Keratinocyte (primary cell): ENCODE measurements around the gene PAFAH1B2. TPM values are rescaled to one million over a fixed set of nuclear protein-coding genes. Genes with fewer than 3 reads are reported as not detected.

Experiments
- DNase-seq: peaks from one replicate; pipeline ENCODE4 v3.0.0-alpha.2; 2011; ENCODE audit warnings: low read depth, missing footprints, low spot score
- FAIRE-seq: peaks from 2 replicates; lab custom pipeline; 2011; peaks lifted over from hg19 to GRCh38; lab: Jason Lieb, UNC
- H2AFZ ChIP-seq: 2 replicates; pipeline ENCODE4 v1.6.0; 2012; ENCODE audit warnings: low read length, control low read depth, inconsistent platforms; ENCODE audit not compliant: control insufficient read depth
- H3K27ac ChIP-seq: 2 replicates; pipeline ENCODE4 v1.5.1; 2011; ENCODE audit warnings: low read length; ENCODE audit not compliant: control insufficient read depth, insufficient read depth
- H3K27me3 ChIP-seq: 3 replicates; pipeline ENCODE4 v1.6.0; 2011; ENCODE audit warnings: low read length; ENCODE audit not compliant: control insufficient read depth, insufficient read depth; ENCODE audit errors: extremely low read depth
- H3K36me3 ChIP-seq, 2 experiments: 2 replicates in 1 of 2; 3 replicates in 1 of 2; pipeline ENCODE4 v1.5.1; 2011; ENCODE audit warnings: low read length in 2 of 2, mild to moderate bottlenecking in 1 of 2; ENCODE audit not compliant: control insufficient read depth in 2 of 2, insufficient read depth in 2 of 2; ENCODE audit errors: extremely low read depth in 1 of 2
- H3K4me1 ChIP-seq: 3 replicates; pipeline ENCODE4 v1.5.1; 2011; ENCODE audit warnings: low read length; ENCODE audit not compliant: control insufficient read depth, insufficient read depth; ENCODE audit errors: extremely low read depth
- H3K4me2 ChIP-seq: 3 replicates; pipeline ENCODE4 v1.6.0; 2011; ENCODE audit warnings: low read depth, low read length; ENCODE audit not compliant: control insufficient read depth, insufficient read depth; ENCODE audit errors: extremely low read depth
- H3K4me3 ChIP-seq, 3 experiments: fragments of 200-600 bp in 1 of 3; sonication (generic) in 1 of 3; 2 replicates in 2 of 3; 3 replicates in 1 of 3; pipeline ENCODE4 v1.5.1; 2011 to 2016; ENCODE audit warnings: low read length in 3 of 3, mild to moderate bottlenecking in 3 of 3, control low read depth in 2 of 3, inconsistent platforms in 1 of 3, low read depth in 1 of 3, mixed read lengths in 1 of 3, mixed run types in 1 of 3, moderate library complexity in 1 of 3; ENCODE audit not compliant: control insufficient read depth in 2 of 3, insufficient read depth in 2 of 3; ENCODE audit errors: extremely low read depth in 1 of 3
- H3K79me2 ChIP-seq: 2 replicates; pipeline ENCODE4 v1.6.0; 2012; ENCODE audit warnings: low read length; ENCODE audit not compliant: control insufficient read depth, insufficient read depth
- H3K9ac ChIP-seq: 3 replicates; pipeline ENCODE4 v1.6.0; 2011; ENCODE audit warnings: low read length; ENCODE audit not compliant: control insufficient read depth, insufficient read depth; ENCODE audit errors: extremely low read depth
- H3K9me1 ChIP-seq: 3 replicates; pipeline ENCODE4 v1.6.0; 2011; ENCODE audit warnings: low read length; ENCODE audit not compliant: control insufficient read depth, insufficient read depth; ENCODE audit errors: extremely low read depth
- H3K9me3 ChIP-seq: 2 replicates; pipeline ENCODE4 v1.5.1; 2012; ENCODE audit warnings: low read depth, low read length; ENCODE audit not compliant: control insufficient read depth
- H4K20me1 ChIP-seq: 3 replicates; pipeline ENCODE4 v1.6.0; 2011; ENCODE audit warnings: low read length; ENCODE audit not compliant: control insufficient read depth, insufficient read depth; ENCODE audit errors: extremely low read depth
- CTCF ChIP-seq, 3 experiments: IDR thresholded peaks in 1 of 3; conservative IDR thresholded peaks in 1 of 3; optimal IDR thresholded peaks in 1 of 3; 2 replicates in 2 of 3; 3 replicates in 1 of 3; pipeline versions ENCODE3 to v1.5.1; 2011; ENCODE audit warnings: low read length in 3 of 3, mild to moderate bottlenecking in 3 of 3, moderate library complexity in 2 of 3, control low read depth in 1 of 3, inconsistent platforms in 1 of 3; ENCODE audit not compliant: insufficient read depth in 2 of 3; ENCODE audit errors: extremely low read depth in 1 of 3
- EZH2 ChIP-seq: IDR thresholded peaks from one replicate; pipeline ENCODE4 v1.6.1; 2012; ENCODE audit warnings: inconsistent platforms, mild to moderate bottlenecking, low read length, moderate library complexity
- dilution Hi-C: fragments of 300-500 bp; cut with MboI; formaldehyde crosslinking; loops from one replicate; pipeline ENCODE4 v1.7.0; 2020; ENCODE audit warnings: low sequenced_read_pairs; ENCODE audit not compliant: extremely low pct_ligation_motif_present
- polyA plus RNA-seq, 5 experiments: library from polyadenylated mRNA; depleted of rRNA in 3 of 5; stranded (reverse) in 3 of 5; stranded (forward) in 1 of 5; unstranded in 1 of 5; fragments of >200 nt; gene quantifications; 1 replicate in 1 of 5; 2 replicates in 3 of 5; 3 replicates in 1 of 5; pipeline versions ENCODE4 v1.2.1 to v1.2.3, GENCODE V29; 2011 to 2012; ENCODE audit warnings: missing spikeins in 2 of 5, low read depth in 1 of 5, low replicate concordance in 1 of 5

PAFAH1B2 gene
- polyA plus RNA-seq, 1 donor (not counting 4 experiments of a cell fraction or from before 2014, with no cell fraction given): 76.4 TPM

DNA sequence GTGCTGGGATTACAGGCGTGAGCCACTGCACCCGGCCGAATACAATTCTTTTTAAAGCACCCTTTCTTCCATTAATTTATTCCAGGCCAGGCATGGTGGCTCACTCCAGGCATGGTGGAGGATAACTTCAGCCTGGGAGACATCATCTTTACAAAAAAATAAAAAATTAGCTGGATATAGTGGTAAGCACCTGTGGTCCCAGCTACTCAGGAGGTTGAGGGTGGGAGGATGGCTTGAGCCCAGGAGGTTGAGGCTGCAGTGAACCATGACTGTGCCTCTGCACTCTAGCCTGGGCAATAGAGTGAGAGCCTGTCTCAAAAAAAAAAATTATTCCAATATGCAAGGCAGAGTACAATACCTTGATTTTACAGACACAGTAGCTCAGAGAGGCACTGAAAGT, 66.5 kb downstream of the PAFAH1B2 start:
- no peak for DNase-seq
- H3K4me2 ChIP-seq: no peak overlapping the region
- H3K4me1 ChIP-seq: no peaks in the 10 kb centered on the region
- H3K9ac ChIP-seq: no peak overlapping the region
- dilution Hi-C loops: no loop called here
- no peaks in the 10 kb centered on the region for H3K9me3 ChIP-seq
- no peaks in the 10 kb centered on the region for H4K20me1 ChIP-seq
- no peaks in the 10 kb centered on the region for H3K9me1 ChIP-seq
- TF ChIP-seq EZH2 (no peak), CTCF (optimal IDR thresholded peaks at IDR 0.05 in 1 of 3, IDR thresholded peaks at IDR 0.05 in 1 of 3, conservative IDR thresholded peaks at IDR 0.05 in 1 of 3; ENCODE audit: extremely low read depth in 1 of 3, insufficient read depth in 2 of 3, low read length in 3 of 3) (no peak)
- no peak overlapping the region for H2AFZ ChIP-seq
- H3K27ac ChIP-seq: no peak overlapping the region
- H3K79me2 ChIP-seq: no peaks in the 10 kb centered on the region
- no peaks in the 10 kb centered on the region for H3K27me3 ChIP-seq
- no peak overlapping the region for H3K4me3 ChIP-seq
- peaks cover 3 to 9% of the 10 kb centered on the region in 2 experiments for H3K36me3 ChIP-seq
- FAIRE-seq: no peak

- H3K27me3 ChIP-seq: no peaks in the 10 kb centered on the region
- no peaks in the 10 kb centered on the region for H3K9me1 ChIP-seq
- no peaks in the 10 kb centered on the region for H4K20me1 ChIP-seq
- no peaks in the 10 kb centered on the region for H3K4me1 ChIP-seq
- H3K4me3 ChIP-seq: no peak overlapping the region
- dilution Hi-C loops: no loop called here
- H3K4me2 ChIP-seq: no peak overlapping the region
- FAIRE-seq: no peak
- no peak for DNase-seq
- no peak overlapping the region for H3K27ac ChIP-seq
- H3K79me2 ChIP-seq: no peaks in the 10 kb centered on the region
- H3K9me3 ChIP-seq: no peaks in the 10 kb centered on the region
- H3K9ac ChIP-seq: no peak overlapping the region
- TF ChIP-seq EZH2: no peak
- TF ChIP-seq CTCF (optimal IDR thresholded peaks at IDR 0.05 in 1 of 3, IDR thresholded peaks at IDR 0.05 in 1 of 3, conservative IDR thresholded peaks at IDR 0.05 in 1 of 3; ENCODE audit: extremely low read depth in 1 of 3, insufficient read depth in 2 of 3, low read length in 3 of 3): no peak
- H2AFZ ChIP-seq: no peak overlapping the region
- H3K36me3 ChIP-seq: peaks cover 12 to 22% of the 10 kb centered on the region in 2 experiments
Observed at GRCh38 chr11:117212697-117213355, 68.7 kb downstream of the PAFAH1B2 start.
